NT2/D1 (cell line): Measurements from ENCODE around the gene RMC1.

ENCODE experiments used
- SUZ12 ChIP-seq: IDR thresholded peaks from 2 replicates; pipeline ENCODE4 v1.6.1; 2011; ENCODE audit not compliant: insufficient read length, insufficient read depth; ENCODE audit errors: extremely low read depth
- ZNF274 ChIP-seq: IDR thresholded peaks from 2 replicates; pipeline ENCODE4 v1.6.1; 2011; ENCODE audit warnings: mild to moderate bottlenecking, low read depth, low read length

DNA sequence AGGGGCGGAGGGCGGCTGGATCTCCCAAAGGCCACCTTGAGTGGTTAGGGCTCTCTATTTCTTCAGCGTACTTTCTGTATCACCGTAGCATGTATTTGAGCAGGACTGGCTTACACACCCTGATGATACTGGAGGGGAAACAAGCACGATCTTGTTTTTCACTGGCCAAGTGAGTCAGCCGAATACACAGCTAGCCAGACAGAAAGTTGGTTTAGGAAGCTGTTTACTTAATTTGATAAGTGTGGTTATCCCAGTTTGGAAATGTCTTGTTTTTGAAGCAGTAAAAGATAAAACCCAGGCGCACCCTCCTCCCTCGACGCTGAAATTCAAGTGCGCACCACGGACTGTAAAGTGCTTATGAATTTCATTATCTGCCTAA, 49.6 kb upstream of the RMC1 start:
- TF ChIP-seq ZNF274: no peak
- no peak for TF ChIP-seq SUZ12
